ENCODE data around the gene MMAB. TPM values are rescaled to one million over a fixed set of nuclear protein-coding genes. Genes with fewer than 3 reads are reported as not detected.
A peak's percentile ranks its signal among the peaks of the same experiment; 100 is the strongest.

Gene MMAB
- total RNA-seq, 2 experiments from 2014 or later: 36.0 to 38.0 TPM

GRCh38 chr12:109523504-109523903, 49.8 kb downstream of the MMAB start:
- no peak for DNase-seq
- H3K9me3 Mint-ChIP-seq: no peaks in the 10 kb centered on the region
- H3K27me3 Mint-ChIP-seq: no peaks in the 10 kb centered on the region
- H3K4me1 Mint-ChIP-seq: no peaks in the 10 kb centered on the region
- ChIA-PET CTCF (interaction anchor here (1.1 kb wide), 1 partner anchor 322 kb away, joined by 3 read pairs; no protein-coding TSS in a partner anchor), POLR2A (no interaction called here)
- H3K27ac Mint-ChIP-seq: no peak overlapping the region
- H3K36me3 Mint-ChIP-seq (ENCODE audit: low read depth): peaks cover 36% of the 10 kb centered on the region
- no peak overlapping the region for H3K4me3 Mint-ChIP-seq

- H3K27ac Mint-ChIP-seq: no peak overlapping the region
- POLR2A ChIA-PET: no interaction called here
- no peaks in the 10 kb centered on the region for H3K27me3 Mint-ChIP-seq
- no peaks in the 10 kb centered on the region for H3K4me1 Mint-ChIP-seq
- peaks cover 40% of the 10 kb centered on the region for H3K36me3 Mint-ChIP-seq (ENCODE audit: low read depth)
- no peak for DNase-seq
- CTCF ChIA-PET: no interaction called here
- H3K4me3 Mint-ChIP-seq: no peak overlapping the region
- H3K9me3 Mint-ChIP-seq: no peaks in the 10 kb centered on the region
These were observed 50.2 kb downstream of the MMAB start for GRCh38 chr12:109523071-109523470.

DNA sequence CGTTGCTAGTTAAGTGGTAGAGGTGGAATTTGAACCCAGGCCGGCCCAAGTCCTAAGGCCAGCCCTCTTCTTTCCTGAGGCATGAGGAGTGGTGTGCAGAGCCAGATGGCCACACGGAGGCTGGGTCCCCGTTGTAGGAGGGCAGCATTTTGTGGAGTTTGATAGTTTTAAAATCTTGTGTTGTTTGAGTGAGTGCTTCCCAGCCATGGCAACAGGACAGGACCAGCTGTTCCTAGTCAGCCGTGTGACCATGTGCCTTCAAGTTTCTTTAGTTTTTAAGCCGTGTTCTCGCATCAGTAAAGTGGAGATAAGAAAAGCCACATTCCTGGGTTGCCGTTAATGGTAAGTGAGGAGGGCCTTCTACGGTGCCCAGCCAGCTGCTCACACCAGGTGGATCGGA, 51.5 kb downstream of the MMAB start:
- H3K27ac Mint-ChIP-seq: no peak overlapping the region
- ChIA-PET CTCF (interaction anchor here (6.8 kb wide), 1 partner anchor 254 kb away, joined by 55 read pairs; no protein-coding TSS in a partner anchor), POLR2A (no interaction called here)
- no peaks in the 10 kb centered on the region for H3K4me1 Mint-ChIP-seq
- H3K27me3 Mint-ChIP-seq: no peaks in the 10 kb centered on the region
- no peaks in the 10 kb centered on the region for H3K9me3 Mint-ChIP-seq
- H3K36me3 Mint-ChIP-seq (ENCODE audit: low read depth): peaks cover 47% of the 10 kb centered on the region
- no peak overlapping the region for H3K4me3 Mint-ChIP-seq
- DNase-seq: no peak

DNA sequence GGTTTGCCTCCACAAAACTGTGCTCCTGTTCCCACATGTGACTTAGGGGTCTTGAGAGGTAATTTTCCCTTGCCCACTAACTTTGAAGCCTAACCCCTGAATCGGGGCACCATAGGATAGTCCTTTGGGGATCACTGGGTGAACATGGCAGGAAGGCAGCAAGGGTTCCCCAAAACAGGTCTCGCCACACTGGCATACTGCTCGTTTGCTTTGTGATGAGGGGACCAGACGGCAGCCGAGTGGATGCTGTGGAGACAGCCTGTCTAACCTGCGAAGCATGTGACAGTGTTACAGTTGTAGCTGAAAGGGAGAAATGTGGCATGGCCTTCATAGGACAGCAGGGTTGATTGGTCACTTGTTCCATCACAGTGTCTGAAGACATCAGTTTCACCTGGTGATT, 53.5 kb downstream of the MMAB start:
- H3K4me3 Mint-ChIP-seq: no peak overlapping the region
- no peak overlapping the region for H3K27ac Mint-ChIP-seq
- H3K4me1 Mint-ChIP-seq: no peaks in the 10 kb centered on the region
- CTCF ChIA-PET: interaction anchor here (1.1 to 6.8 kb wide), 6 partner anchors 10 to 256 kb away, joined by 3 to 55 read pairs (median 6); partner anchors contain the start of gene MVK
- POLR2A ChIA-PET: interaction anchor here (1.5 kb wide), 1 partner anchor 54 kb away, joined by 3 read pairs; the partner anchor contains the start of gene MVK
- DNase-seq: no peak
- H3K36me3 Mint-ChIP-seq (ENCODE audit: low read depth): peaks cover 50% of the 10 kb centered on the region
- no peaks in the 10 kb centered on the region for H3K9me3 Mint-ChIP-seq
- H3K27me3 Mint-ChIP-seq: no peaks in the 10 kb centered on the region

- ChIA-PET POLR2A (interaction anchor here (1.5 kb wide), 1 partner anchor 55 kb away, joined by 3 read pairs; the partner anchor contains the start of gene MVK), CTCF (interaction anchor here (0.8 to 6.8 kb wide), 9 partner anchors 9 to 257 kb away, joined by 3 to 55 read pairs (median 4); partner anchors contain the start of gene MVK)
- Mint-ChIP-seq H3K4me1 (no peaks in the 10 kb centered on the region), H3K9me3 (no peaks in the 10 kb centered on the region), H3K36me3 (ENCODE audit: low read depth) (peaks cover 54% of the 10 kb centered on the region), H3K27me3 (no peaks in the 10 kb centered on the region), H3K27ac (no peak overlapping the region), H3K4me3 (no peak overlapping the region)
- DNase-seq: peak; percentile 66
These were observed 54.3 kb downstream of the MMAB start for GRCh38 chr12:109518820-109519665.

- DNase-seq: no peak
- Mint-ChIP-seq H3K4me3 (no peak overlapping the region), H3K9me3 (no peaks in the 10 kb centered on the region), H3K4me1 (no peaks in the 10 kb centered on the region), H3K27me3 (no peaks in the 10 kb centered on the region), H3K27ac (no peak overlapping the region), H3K36me3 (ENCODE audit: low read depth) (peaks cover 51% of the 10 kb centered on the region)
- POLR2A ChIA-PET: no interaction called here
- CTCF ChIA-PET: interaction anchor here (1.0 to 6.8 kb wide), 4 partner anchors 9 to 258 kb away, joined by 3 to 55 read pairs (median 6); partner anchors contain the start of gene MVK
These were observed 55.7 kb downstream of the MMAB start for GRCh38 chr12:109517619-109518018.

DNA sequence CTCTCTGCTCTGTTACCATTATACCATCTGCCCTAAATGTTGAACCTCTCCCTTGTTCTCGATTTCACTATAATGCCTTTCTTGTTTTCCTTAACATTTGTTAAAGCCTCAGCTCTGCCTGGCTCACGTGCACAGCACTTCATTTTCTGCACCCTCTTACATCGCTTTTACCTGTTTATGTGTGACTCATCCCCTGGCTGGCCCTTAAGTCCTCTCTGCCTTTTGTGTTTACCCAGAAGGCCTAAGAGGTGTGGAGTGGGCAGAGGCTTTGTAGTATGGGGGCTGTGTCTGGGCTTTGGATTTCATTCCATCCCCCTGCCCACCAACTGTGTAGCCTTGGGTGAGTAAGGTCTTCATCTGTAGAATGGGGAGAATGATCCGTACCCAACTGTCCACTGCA, 59.3 kb downstream of the MMAB start:
- POLR2A ChIA-PET: no interaction called here
- peaks cover 51% of the 10 kb centered on the region for H3K36me3 Mint-ChIP-seq (ENCODE audit: low read depth)

DNA sequence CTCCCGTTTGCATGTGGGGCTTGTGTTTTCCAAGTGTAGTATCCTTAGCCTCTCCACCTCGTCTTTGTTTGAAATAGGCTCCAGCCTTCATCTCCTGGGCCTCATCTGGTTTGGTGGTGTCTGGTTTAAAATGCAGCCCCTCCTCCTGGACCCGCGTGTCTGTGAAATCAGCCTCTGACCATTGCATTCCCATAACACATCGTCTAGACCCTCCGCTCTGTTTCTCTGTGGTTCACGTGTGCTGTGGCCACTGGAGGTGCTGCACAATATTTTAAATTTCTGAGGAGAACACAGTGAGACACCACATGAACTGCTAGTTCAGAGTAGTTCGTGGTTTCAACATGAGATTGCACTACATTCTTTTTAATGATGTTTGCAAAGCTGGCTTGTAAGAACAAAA, 60.3 kb downstream of the MMAB start:
- no peak overlapping the region for H3K4me3 Mint-ChIP-seq
- DNase-seq: no peak
- no peak overlapping the region for H3K27ac Mint-ChIP-seq
- ChIA-PET CTCF (no interaction called here), POLR2A (no interaction called here)
- no peaks in the 10 kb centered on the region for H3K27me3 Mint-ChIP-seq
- H3K36me3 Mint-ChIP-seq (ENCODE audit: low read depth): peaks cover 48% of the 10 kb centered on the region
- H3K4me1 Mint-ChIP-seq: no peaks in the 10 kb centered on the region
- no peaks in the 10 kb centered on the region for H3K9me3 Mint-ChIP-seq

More for the DNA sequence above, 59.3 kb downstream of the MMAB start:
- Mint-ChIP-seq H3K4me1 (no peaks in the 10 kb centered on the region), H3K27me3 (no peaks in the 10 kb centered on the region), H3K27ac (no peak overlapping the region), H3K9me3 (no peaks in the 10 kb centered on the region), H3K4me3 (no peak overlapping the region)
- CTCF ChIA-PET: no interaction called here
- DNase-seq: no peak

GRCh38 chr12:109512608-109513007, 60.7 kb downstream of the MMAB start:
- POLR2A ChIA-PET: no interaction called here
- Mint-ChIP-seq H3K27ac (no peak overlapping the region), H3K36me3 (ENCODE audit: low read depth) (peaks cover 44% of the 10 kb centered on the region), H3K4me3 (no peak overlapping the region), H3K9me3 (no peaks in the 10 kb centered on the region), H3K4me1 (no peaks in the 10 kb centered on the region), H3K27me3 (no peaks in the 10 kb centered on the region)
- CTCF ChIA-PET: no interaction called here
- no peak for DNase-seq

DNA sequence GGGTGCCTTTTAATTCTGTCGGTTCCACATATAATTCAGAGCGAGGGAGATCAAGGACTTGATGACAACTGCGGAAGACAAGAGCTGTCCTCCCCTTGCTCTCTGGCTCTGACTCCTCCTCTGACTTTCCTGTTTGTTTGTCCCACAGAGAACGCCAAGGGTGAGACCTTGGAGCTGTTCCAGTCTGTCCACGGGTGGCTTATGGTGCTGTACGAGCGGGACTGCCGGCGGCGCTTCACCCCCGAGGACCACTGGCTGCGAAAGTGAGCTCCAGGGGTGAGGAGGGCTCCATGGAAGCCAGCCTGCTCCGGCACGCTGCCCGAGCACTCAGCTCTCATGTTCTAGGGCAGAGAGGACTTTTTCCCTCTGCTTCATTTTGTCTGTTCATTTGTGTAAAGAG, 63.1 kb downstream of the MMAB start:
- ChIA-PET CTCF (interaction anchor here (2.1 kb wide), 1 partner anchor 9 kb away, joined by 7 read pairs; no protein-coding TSS in a partner anchor), POLR2A (no interaction called here)
- H3K36me3 Mint-ChIP-seq (ENCODE audit: low read depth): peaks cover 47% of the 10 kb centered on the region
- no peak overlapping the region for H3K4me3 Mint-ChIP-seq
- H3K27me3 Mint-ChIP-seq: no peaks in the 10 kb centered on the region
- no peak for DNase-seq
- no peak overlapping the region for H3K27ac Mint-ChIP-seq
- no peaks in the 10 kb centered on the region for H3K4me1 Mint-ChIP-seq
- no peaks in the 10 kb centered on the region for H3K9me3 Mint-ChIP-seq

DNA sequence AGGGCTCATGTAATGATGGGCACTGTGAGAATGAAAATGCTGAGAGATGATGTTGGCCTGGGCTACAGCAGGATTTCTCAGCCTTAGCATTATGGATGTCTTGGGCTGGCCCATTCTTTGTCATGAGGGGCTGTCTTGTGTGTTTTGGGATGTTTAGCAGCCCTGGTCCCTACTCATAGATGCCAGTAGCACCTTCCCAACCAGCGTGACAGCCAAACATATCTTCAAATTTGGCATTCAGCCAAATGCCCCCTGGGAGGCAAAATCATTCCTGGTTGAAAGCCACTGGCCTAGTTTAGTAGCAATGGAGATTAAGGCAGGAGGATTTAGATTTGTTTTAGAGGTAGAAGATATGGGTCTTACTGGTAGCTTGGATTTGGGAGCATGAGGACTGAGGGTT, 69.2 kb downstream of the MMAB start:
- H3K36me3 Mint-ChIP-seq (ENCODE audit: low read depth): peaks cover 49% of the 10 kb centered on the region
- ChIA-PET CTCF (interaction anchor here (0.6 to 1.0 kb wide), 2 partner anchors 15 to 208 kb away, joined by 3 to 4 read pairs; no protein-coding TSS in a partner anchor), POLR2A (no interaction called here)
- no peaks in the 10 kb centered on the region for H3K9me3 Mint-ChIP-seq
- H3K27me3 Mint-ChIP-seq: no peaks in the 10 kb centered on the region
- no peaks in the 10 kb centered on the region for H3K4me1 Mint-ChIP-seq
- DNase-seq: no peak
- no peak overlapping the region for H3K4me3 Mint-ChIP-seq
- no peak overlapping the region for H3K27ac Mint-ChIP-seq

All from activated CD4-positive, alpha-beta memory T cell treated with anti-CD3 and anti-CD28 coated beads, Interleukin-2, amount 10 ng/mL, durations not matched to agents 7 days and 5 days (primary cell).